Large intestine (tissue), 3 donors: Measurements from ENCODE around the gene SLC26A1. TPM values are rescaled to one million over a fixed set of nuclear protein-coding genes. Genes with fewer than 3 reads are reported as not detected.

ENCODE experiments used
- DNase-seq, 2 donors: peaks; one replicate each; pipeline versions ENCODE4 v3.0.0 to v3.0.0-alpha.2; 2013
- H3K27ac ChIP-seq: one replicate; pipeline ENCODE4 v1.5.1; 2013; ENCODE audit warnings: low read length
- H3K27me3 ChIP-seq: 2 replicates; pipeline ENCODE4 v1.6.1; 2013; ENCODE audit warnings: low read length; ENCODE audit not compliant: control insufficient read depth, insufficient read depth
- H3K36me3 ChIP-seq: 2 replicates; pipeline ENCODE4 v1.6.1; 2013; ENCODE audit warnings: low read length; ENCODE audit not compliant: control insufficient read depth, insufficient read depth
- H3K4me1 ChIP-seq: one replicate; pipeline ENCODE4 v1.6.1; 2013; ENCODE audit warnings: low read length; ENCODE audit not compliant: control insufficient read depth, insufficient read depth
- H3K4me3 ChIP-seq: one replicate; pipeline ENCODE4 v1.5.1; 2013; ENCODE audit warnings: low read length
- H3K9me3 ChIP-seq: one replicate; pipeline ENCODE4 v1.6.1; 2013; ENCODE audit warnings: mild to moderate bottlenecking, low read depth, low read length, moderate library complexity; ENCODE audit not compliant: control insufficient read depth
- WGBS: methylation state at CpG from one replicate; pipeline ENCODE4 v1.1.5; 2013; ENCODE audit warnings: low lambda C conversion rate; ENCODE audit not compliant: insufficient coverage; 5-methylcytosine and 5-hydroxymethylcytosine counted together
- polyA plus RNA-seq: library from polyadenylated mRNA; unstranded; fragments of 120-200 nt; gene quantifications from one replicate; pipeline ENCODE4 v1.2.1, GENCODE V29; 2013

Gene SLC26A1
- polyA plus RNA-seq, 1 donor, result 10.1 TPM

DNA sequence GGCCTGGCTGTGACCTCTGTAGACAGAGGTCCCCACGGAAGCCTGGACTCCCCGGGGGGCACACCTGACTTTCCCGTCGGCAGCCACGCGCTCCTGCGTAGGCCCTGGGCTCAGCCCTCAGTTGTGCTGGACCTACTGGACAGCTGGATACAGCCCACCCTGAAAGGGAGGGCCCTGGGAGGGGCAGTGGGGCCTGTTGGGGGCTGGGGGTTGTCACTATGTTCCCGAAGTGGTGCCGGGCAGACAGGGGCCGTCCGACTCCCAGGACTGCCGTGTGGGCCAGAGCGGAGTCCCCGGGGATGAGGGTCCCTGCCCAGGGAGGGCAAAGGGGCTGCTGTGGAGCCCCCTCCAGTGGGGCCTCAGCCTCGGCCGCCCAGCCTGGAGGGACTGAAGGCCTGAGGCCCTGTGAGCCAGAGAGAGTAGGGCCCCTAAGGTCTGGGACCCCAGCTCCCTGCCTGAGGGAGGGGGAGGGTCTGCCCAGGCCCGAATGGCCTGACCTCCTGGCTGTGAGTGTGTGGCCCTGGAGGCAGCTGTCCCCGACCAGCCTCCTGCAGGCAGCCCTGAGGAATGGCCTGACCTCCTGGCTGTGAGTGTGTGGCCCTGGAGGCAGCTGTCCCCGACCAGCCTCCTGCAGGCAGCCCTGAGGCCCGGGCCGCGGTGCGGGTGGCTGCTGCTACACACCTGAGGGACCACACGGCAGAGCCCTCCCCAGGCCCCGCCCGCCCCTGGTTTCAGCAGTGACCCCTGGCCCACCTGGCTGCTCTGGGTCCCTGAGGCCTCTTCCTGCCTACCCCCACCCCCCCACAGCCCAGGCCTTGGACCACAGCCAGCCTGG, 44.0 kb upstream of the SLC26A1 start:
- Histone ChIP-seq H3K27me3 (peaks cover 18% of the 10 kb centered on the region), H3K9me3 (no peaks in the 10 kb centered on the region), H3K4me1 (peaks cover 6% of the 10 kb centered on the region), H3K27ac (no peak overlapping the region), H3K4me3 (no peak overlapping the region), H3K36me3 (no peaks in the 10 kb centered on the region)
- WGBS, result no CpG with 5 or more reads among the region's 26 CpGs
- DNase-seq, result no peak

DNA sequence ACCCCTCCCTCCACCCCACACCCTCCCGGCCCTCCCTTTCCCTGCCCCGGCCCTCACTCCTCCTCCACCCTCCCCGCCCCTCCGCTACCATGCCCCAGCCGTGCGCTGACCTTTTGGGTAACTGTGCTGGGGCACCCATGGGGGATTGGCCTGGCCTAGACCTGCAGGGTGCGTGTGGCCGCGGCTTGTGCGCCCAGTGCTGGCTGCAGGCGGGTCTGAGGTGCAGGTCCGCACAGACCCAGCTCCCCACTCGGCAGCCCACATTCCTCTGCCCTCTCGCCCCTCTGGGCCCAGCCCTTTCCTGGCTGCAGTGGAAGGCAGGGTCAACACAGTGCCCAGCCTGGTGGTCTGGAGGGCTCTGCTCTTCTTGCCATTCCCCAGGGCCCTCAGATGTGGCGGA, 42.9 kb upstream of the SLC26A1 start:
- Histone ChIP-seq H3K9me3 (no peaks in the 10 kb centered on the region), H3K27me3 (peaks cover 21% of the 10 kb centered on the region), H3K27ac (no peak overlapping the region), H3K4me1 (peaks cover 3% of the 10 kb centered on the region), H3K36me3 (no peaks in the 10 kb centered on the region), H3K4me3 (no peak overlapping the region)
- no CpG with 5 or more reads among the region's 15 CpGs for WGBS
- no peak for DNase-seq

DNA sequence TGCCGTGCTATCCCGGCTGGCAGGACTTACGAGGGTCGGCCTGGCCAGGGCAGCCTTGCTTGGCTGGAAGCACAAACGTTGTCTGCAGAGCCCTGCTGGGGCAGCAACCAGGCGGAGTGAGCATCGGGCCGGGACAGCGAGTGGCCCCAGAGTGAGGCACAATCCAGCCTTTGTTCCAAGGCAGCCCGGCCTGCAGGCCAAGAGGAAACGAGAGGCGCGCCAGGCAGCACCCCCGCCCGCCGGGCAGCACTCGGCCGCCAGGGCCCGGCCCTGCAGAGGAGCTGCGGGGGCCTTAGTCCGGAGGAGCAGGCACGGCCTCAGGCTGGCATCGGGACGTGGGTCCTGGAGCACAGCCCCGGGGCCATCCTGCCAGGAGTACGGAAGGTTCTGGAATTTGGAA, 42.3 kb upstream of the SLC26A1 start:
- no peaks in the 10 kb centered on the region for H3K9me3 ChIP-seq
- peaks cover 21% of the 10 kb centered on the region for H3K27me3 ChIP-seq
- H3K4me3 ChIP-seq, result no peak overlapping the region
- DNase-seq, result no peak
- H3K4me1 ChIP-seq, result peaks cover 3% of the 10 kb centered on the region
- no peak overlapping the region for H3K27ac ChIP-seq
- WGBS, result no CpG with 5 or more reads among the region's 26 CpGs
- no peaks in the 10 kb centered on the region for H3K36me3 ChIP-seq

DNA sequence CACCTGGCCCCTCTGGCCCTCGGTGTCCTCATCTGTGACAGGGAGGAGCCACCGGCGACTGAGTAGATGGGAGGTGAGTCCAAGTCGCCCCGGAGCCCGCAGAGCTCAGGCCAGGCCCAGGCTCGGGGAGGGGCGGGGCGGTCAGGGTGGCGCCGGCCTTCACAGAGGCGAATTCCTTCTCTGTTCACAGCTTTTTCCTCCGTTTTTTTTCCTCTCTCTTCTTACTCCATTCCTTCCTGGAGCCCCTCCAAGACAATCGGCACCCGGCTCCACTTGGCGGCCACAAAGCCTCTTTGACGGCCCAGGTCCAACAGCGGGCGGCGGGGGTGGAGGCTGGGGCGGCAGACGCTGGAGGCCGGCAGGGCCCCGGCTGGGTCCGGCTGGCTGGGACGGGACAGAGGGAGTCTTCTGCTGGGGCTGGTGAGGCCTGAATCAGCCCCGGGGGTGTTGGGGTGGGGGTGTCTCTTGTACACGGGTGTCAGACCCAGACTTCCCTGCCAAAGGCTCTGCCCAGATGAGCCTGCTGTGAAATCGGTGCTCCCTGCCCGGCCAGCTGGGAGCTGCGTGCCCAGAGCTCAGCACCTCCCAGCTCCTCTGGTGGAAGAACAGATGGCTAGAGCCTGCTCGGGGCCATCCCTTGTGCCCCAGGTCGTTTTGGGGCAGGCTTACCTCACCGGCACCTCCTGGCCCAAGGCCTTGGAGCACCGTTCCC, 40.8 kb upstream of the SLC26A1 start:
- no peaks in the 10 kb centered on the region for H3K36me3 ChIP-seq
- H3K4me1 ChIP-seq, result no peaks in the 10 kb centered on the region
- no peak overlapping the region for H3K27ac ChIP-seq
- no peak overlapping the region for H3K4me3 ChIP-seq
- 53% methylated on average over 3 of the region's 35 CpGs for WGBS
- H3K27me3 ChIP-seq, result peaks cover 26% of the 10 kb centered on the region
- no peaks in the 10 kb centered on the region for H3K9me3 ChIP-seq
- no peak for DNase-seq

DNA sequence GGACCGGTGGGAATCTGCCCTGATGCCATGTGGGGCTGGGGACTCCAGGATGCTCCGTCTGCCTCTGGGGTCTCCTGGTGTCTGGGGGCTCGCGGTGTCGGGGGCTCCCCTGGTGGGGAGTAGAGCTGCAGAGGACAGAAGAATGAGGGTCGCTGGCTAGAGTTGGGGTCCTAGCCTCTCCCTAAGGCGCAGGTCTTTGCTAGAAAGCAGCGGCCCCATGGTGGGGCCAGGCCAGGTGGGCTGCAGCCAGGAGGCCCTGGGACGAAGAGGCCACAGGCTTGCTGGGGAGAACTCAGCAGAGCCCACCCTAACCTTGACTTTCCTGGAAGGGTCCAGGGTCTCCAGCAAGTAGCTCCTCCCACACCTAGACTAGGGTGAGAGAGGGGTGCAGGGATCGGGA, 39.7 kb upstream of the SLC26A1 start:
- no peaks in the 10 kb centered on the region for H3K4me1 ChIP-seq
- H3K9me3 ChIP-seq, result no peaks in the 10 kb centered on the region
- H3K4me3 ChIP-seq, result no peak overlapping the region
- no peak for DNase-seq
- WGBS, result no CpG with 5 or more reads among the region's 10 CpGs
- H3K27ac ChIP-seq, result no peak overlapping the region
- H3K36me3 ChIP-seq, result no peaks in the 10 kb centered on the region
- peaks cover 36% of the 10 kb centered on the region for H3K27me3 ChIP-seq

DNA sequence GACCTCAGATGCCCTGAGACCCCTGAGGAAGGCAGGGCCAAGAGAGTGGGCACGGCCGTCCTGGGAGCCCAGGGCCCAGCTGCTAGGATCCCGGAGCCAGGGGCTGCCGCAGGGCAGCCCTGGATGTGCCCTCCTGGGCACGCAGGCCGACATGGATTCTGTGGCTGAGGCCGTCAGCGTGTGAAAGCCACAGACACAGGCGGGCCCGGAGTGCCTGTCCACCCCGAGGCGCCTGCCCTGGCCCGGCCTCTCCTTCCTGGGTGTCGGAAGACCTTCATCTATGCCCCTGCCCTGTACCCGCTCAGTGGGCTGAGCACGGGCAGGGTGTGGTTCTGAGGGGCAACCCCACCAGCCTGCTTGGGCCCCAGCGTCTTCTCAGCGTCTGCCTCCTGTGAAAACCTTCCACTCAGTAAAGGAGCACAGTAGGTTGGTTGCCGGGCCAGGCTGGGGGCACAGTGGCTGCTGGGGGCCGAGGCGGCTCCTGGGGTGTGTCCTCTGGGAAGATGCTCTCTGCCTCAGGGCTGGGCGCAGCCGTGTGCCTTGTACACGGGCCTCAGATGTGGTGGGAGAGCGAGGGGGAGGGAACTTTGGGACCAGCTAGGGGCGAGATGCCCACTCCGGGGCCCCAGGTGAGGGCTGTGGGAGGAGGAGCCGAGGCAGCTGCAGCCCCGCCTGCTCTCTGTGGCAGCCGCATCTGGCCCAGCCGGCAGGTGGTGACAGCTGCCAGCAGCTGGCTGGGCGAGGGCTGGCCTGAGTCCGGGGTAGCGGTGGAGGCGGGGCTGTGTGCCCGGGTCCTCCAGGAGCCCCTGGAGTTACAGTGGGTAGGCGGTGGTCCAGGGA, 39.0 kb upstream of the SLC26A1 start:
- Histone ChIP-seq H3K36me3 (no peaks in the 10 kb centered on the region), H3K27me3 (peaks cover 39% of the 10 kb centered on the region), H3K27ac (no peak overlapping the region), H3K4me1 (no peaks in the 10 kb centered on the region), H3K9me3 (no peaks in the 10 kb centered on the region), H3K4me3 (no peak overlapping the region)
- no CpG with 5 or more reads among the region's 37 CpGs for WGBS
- DNase-seq, result no peak

DNA sequence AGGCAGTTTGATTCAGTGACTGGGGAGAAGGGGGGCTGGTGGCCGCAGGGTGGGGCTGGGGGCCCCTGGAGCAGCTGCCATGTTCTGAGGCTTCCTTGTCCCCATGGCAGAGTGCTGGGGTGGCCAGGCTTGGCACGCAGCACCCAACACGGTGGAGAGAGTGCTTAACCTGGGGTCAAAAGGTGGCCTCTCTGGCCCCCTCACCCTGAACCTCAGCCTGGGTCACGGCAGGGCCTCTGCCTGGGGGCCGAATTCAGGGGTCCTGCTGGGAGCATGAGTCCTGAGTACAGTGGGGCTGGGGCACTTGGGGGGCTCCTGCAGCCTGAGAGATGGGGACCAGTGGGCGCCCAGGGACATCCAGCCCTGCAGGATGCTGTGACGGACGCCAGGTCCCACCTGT, 38.1 kb upstream of the SLC26A1 start:
- H3K9me3 ChIP-seq, result no peaks in the 10 kb centered on the region
- WGBS, result no CpG with 5 or more reads among the region's 8 CpGs
- H3K27ac ChIP-seq, result no peak overlapping the region
- H3K36me3 ChIP-seq, result no peaks in the 10 kb centered on the region
- no peak overlapping the region for H3K4me3 ChIP-seq
- DNase-seq, result no peak
- peaks cover 39% of the 10 kb centered on the region for H3K27me3 ChIP-seq
- no peaks in the 10 kb centered on the region for H3K4me1 ChIP-seq

DNA sequence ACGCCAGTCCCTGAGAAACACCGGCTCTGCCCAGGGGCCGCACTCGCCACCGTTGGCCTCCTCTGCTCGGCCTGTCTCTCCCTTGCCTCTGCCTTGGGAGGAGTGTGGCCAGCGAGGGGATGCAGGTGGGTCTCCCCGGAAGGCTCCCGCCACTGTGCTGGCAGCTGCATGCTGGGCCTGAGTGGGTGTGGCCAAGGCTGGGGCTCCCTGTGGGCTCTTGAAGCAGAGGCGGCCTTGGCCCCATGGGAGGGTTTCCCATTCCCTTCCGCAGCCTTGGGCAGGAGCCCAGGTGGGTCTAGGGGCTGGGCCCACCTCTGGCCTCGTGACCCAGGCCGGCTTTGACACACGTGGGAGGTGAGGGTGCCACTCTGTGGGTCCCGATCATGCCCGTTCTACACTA, 37.4 kb upstream of the SLC26A1 start:
- Histone ChIP-seq H3K27ac (no peak overlapping the region), H3K36me3 (peaks cover 3% of the 10 kb centered on the region), H3K4me1 (peaks cover 4% of the 10 kb centered on the region), H3K4me3 (no peak overlapping the region), H3K9me3 (no peaks in the 10 kb centered on the region), H3K27me3 (peaks cover 39% of the 10 kb centered on the region)
- no CpG with 5 or more reads among the region's 16 CpGs for WGBS
- DNase-seq, result no peak

DNA sequence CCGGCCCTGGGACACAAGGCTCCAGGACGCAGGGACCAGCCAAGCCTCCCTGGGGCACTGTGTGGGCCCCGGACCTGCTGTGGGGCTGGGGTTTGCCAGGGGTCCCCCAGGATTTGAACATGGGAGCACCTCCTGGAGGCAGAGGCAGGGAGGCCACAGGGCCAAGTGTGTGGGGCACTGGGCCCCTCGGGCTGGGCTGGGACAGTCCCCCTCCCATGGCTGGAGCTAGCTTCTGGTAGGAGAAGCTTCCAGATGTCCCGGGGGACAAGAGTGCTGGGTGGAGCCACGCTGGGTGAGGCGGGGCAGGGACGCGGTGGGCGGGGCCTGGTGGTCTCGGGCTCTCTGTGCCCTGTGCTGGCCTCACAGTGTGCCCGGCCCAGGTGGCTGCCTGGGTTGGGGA, 36.8 kb upstream of the SLC26A1 start:
- Histone ChIP-seq H3K27me3 (peaks cover 39% of the 10 kb centered on the region), H3K27ac (no peak overlapping the region), H3K36me3 (peaks cover 5% of the 10 kb centered on the region), H3K9me3 (no peaks in the 10 kb centered on the region), H3K4me1 (peaks cover 4% of the 10 kb centered on the region), H3K4me3 (no peak overlapping the region)
- no peak for DNase-seq
- WGBS, result no CpG with 5 or more reads among the region's 12 CpGs

DNA sequence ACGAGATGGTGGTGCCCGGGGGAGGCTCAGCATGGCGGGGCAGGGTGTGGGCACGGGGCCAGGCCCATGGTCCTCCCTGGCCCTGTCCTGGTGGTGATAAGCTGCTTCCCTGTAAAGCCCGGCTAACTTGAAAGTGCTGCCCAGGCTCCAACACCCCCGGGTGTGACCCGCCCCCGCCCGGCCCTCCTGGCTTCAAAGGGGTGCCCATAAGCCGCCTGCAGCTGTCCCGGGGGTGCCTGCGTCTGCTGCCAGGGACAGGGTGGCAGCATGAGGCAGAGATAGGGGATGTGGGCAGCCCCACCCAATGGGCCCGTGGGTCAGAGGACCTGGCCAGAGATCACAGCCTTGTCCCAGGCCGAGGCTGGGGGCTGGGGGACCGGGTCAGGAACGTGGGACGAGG, 36.3 kb upstream of the SLC26A1 start:
- DNase-seq, result no peak
- H3K4me1 ChIP-seq, result peaks cover 4% of the 10 kb centered on the region
- peaks cover 39% of the 10 kb centered on the region for H3K27me3 ChIP-seq
- no peaks in the 10 kb centered on the region for H3K9me3 ChIP-seq
- peaks cover 5% of the 10 kb centered on the region for H3K36me3 ChIP-seq
- no CpG with 5 or more reads among the region's 17 CpGs for WGBS
- no peak overlapping the region for H3K27ac ChIP-seq
- H3K4me3 ChIP-seq, result no peak overlapping the region
